IPS-20b (cell line): ENCODE measurements around the gene ENTREP3.

Experiments
- H3K27ac ChIP-seq: one replicate; pipeline ENCODE4 v1.5.1; 2013; ENCODE audit warnings: low read length
- H3K27me3 ChIP-seq: 2 replicates; pipeline ENCODE4 v1.6.1; 2013; ENCODE audit warnings: mild to moderate bottlenecking, low read length, inconsistent platforms; ENCODE audit not compliant: insufficient read depth
- H3K36me3 ChIP-seq: 2 replicates; pipeline ENCODE4 v1.6.1; 2013; ENCODE audit warnings: low read depth, mild to moderate bottlenecking, inconsistent platforms, low read length, moderate library complexity; ENCODE audit not compliant: insufficient read depth
- H3K4me1 ChIP-seq: 2 replicates; pipeline ENCODE4 v1.6.1; 2013; ENCODE audit warnings: mild to moderate bottlenecking, control low read depth, inconsistent platforms, low read length, moderate library complexity; ENCODE audit not compliant: insufficient read depth
- H3K4me3 ChIP-seq: 2 replicates; pipeline ENCODE4 v1.5.1; 2013; ENCODE audit warnings: mild to moderate bottlenecking, low read length, inconsistent platforms
- H3K9ac ChIP-seq: 2 replicates; pipeline ENCODE4 v1.6.1; 2013; ENCODE audit warnings: low read depth, mild to moderate bottlenecking, inconsistent platforms, low read length, moderate library complexity
- H3K9me3 ChIP-seq: 2 replicates; pipeline ENCODE4 v1.6.1; 2013; ENCODE audit warnings: mild to moderate bottlenecking, low read depth, low read length, inconsistent platforms; ENCODE audit not compliant: insufficient read depth

Gene ENTREP3

DNA sequence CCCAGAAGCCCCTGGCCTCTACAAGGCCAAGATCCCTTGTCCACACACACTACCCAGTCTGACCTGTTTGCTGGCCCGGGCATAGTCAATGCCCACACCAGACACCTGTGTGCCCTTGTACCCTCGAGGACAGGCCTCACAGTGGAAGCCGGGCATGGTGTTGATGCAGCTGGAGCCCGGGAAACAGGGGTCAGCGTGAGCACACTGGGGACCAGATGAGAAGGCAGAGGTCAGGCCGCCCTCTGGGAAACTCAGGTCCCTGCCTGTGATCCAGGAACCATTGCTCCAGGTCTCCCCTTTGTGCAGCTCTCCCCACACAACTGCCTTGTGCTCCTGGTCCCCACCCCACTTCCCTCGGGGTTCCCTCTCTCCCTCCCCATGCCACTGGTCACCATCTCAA is 53.1 kb downstream of the ENTREP3 start:
- no peak overlapping the region for H3K9ac ChIP-seq
- peaks cover 73% of the 10 kb centered on the region for H3K36me3 ChIP-seq

DNA sequence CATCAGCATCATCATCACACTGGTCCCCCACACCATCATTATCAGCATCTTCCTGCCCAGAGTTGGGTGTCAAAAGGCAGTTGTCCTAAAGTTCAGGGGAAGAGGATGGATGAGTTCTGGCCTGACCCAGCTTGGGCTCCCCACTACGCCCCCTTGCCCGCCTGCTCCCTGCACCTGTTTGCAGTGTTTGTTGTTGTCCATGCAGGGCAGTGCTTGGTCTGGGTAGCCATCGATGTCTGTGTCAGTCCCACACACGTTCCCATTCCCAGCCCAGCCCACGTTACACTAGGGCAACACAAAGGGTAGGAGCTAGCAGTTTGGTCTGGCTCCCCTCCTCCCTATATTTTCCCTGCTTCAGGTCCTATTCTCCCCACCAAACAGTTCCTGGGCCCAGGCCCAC is 54.4 kb downstream of the ENTREP3 start:
- H3K4me3 ChIP-seq = no peak overlapping the region
- H3K27me3 ChIP-seq = no peaks in the 10 kb centered on the region
- H3K4me1 ChIP-seq = peaks cover 15% of the 10 kb centered on the region
- no peaks in the 10 kb centered on the region for H3K9me3 ChIP-seq
- no peak overlapping the region for H3K27ac ChIP-seq
- H3K9ac ChIP-seq = no peak overlapping the region
- H3K36me3 ChIP-seq = peaks cover 83% of the 10 kb centered on the region

More for the DNA sequence above, 53.1 kb downstream of the ENTREP3 start:
- H3K4me1 ChIP-seq = peaks cover 10% of the 10 kb centered on the region
- no peak overlapping the region for H3K4me3 ChIP-seq
- H3K27me3 ChIP-seq = no peaks in the 10 kb centered on the region; the same call in 1 of the 2 replicates
- H3K27ac ChIP-seq = no peak overlapping the region
- H3K9me3 ChIP-seq = no peaks in the 10 kb centered on the region

DNA sequence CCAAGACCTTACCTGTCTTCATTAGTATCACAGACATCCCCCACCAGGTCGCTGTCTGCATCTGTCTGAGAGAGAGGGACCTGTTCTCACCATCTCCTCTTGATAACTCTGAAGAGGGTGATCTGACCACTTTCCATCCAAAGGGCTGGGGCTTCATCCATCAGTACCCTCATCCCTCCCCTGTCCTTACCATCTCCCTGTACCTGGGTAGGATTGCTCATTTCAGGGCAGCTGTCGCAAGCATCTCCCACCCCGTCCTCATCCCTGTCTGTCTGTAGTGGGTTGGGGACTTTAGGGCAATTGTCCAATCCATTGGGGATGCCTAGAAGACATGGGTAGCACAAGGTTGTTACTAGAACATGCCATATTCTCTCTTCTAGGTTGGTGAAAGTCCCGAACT is 55.5 kb downstream of the ENTREP3 start:
- Histone ChIP-seq H3K4me3 (no peak overlapping the region), H3K9ac (no peak overlapping the region), H3K27ac (no peak overlapping the region), H3K36me3 (peaks cover 89% of the 10 kb centered on the region), H3K27me3 (no peaks in the 10 kb centered on the region), H3K4me1 (peaks cover 15% of the 10 kb centered on the region), H3K9me3 (no peaks in the 10 kb centered on the region)

DNA sequence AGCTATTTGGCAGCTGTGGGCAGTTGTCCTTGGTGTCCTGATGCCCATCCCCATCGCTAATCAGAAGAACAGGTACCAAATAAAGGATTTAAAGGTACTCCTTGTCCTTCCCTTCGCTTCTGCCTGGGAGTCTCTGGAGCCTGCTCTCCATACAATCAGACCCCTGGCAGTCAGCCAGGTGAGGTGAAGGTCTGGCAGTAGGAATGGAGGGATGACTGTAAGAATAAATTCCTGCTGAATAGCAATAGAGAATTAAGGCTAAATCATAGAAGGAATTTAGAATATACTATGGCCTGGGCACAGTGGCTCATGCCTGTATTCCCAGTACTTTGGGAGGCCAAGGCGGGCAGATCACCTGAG is 56.8 kb downstream of the ENTREP3 start:
- no peaks in the 10 kb centered on the region for H3K9me3 ChIP-seq
- H3K4me3 ChIP-seq = no peak overlapping the region
- H3K4me1 ChIP-seq = peaks cover 15% of the 10 kb centered on the region
- no peaks in the 10 kb centered on the region for H3K27me3 ChIP-seq
- no peak overlapping the region for H3K9ac ChIP-seq
- H3K27ac ChIP-seq = no peak overlapping the region
- H3K36me3 ChIP-seq = peaks cover 79% of the 10 kb centered on the region

DNA sequence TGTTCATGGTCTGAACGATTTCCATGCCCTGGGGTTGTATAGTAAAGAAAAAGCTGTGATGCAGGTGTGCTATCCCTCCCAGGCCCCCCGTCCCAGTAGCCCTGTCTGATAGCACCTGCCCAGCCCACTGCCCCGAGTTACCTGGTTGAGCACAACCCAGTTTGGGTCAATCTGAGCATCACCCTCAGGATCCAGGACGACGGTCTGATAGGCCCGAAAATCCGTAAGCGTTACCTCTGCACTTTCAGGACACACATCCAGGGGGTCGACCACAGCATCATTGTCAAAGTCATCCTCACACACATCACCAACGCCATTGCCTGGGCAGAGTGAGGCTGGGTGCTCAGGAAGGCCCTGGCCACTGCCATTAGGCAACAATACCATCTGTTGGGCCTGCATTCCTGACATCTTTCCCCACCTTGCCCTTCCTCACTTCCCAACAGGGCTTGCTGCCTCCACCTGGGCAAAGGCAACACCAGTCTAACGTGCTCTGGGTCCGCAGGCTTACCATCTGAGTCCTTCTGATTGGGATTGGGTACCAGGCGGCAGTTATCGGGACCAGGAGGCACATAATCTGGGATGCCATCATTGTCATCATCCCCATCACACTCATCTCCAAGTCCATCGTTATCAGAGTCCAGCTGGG is 57.3 kb downstream of the ENTREP3 start:
- Histone ChIP-seq H3K27me3 (no peaks in the 10 kb centered on the region), H3K4me3 (peak overlapping the region; percentile 99; the same call in 1 of the 2 replicates), H3K36me3 (peaks cover 74% of the 10 kb centered on the region), H3K27ac (no peak overlapping the region), H3K4me1 (peaks cover 15% of the 10 kb centered on the region), H3K9ac (no peak overlapping the region), H3K9me3 (no peaks in the 10 kb centered on the region)
